ENCODE data around the gene CCNL1. TPM values are rescaled to one million over a fixed set of nuclear protein-coding genes. Genes with fewer than 3 reads are reported as not detected.

Gene CCNL1
- total and polyA plus RNA-seq, 2 of the 4 experiments (the other 2 are of a cell fraction): 60.9 to 83.3 TPM

GRCh38 chr3:157098823-157099185 lies 61.1 kb downstream of the CCNL1 start:
- Histone ChIP-seq H3K56ac (ENCODE audit: extremely low read depth, insufficient read depth, low read length) (no peak overlapping the region), H4K20me1 (ENCODE audit: insufficient read depth, low read length) (0 out of 2 replicates have a peak, but pooled peaks cover 3% of the 10 kb centered on the region), H2BK120ac (ENCODE audit: low read depth, low read length) (peak overlapping the region; percentile 75; the same call in 1 of the 2 replicates), H2AFZ (replicated peaks; ENCODE audit: low read length, poor library complexity) (no peak overlapping the region), H3K36me3 (ENCODE audit: control insufficient read depth, insufficient read depth, low read length) (no peaks in the 10 kb centered on the region), H3K18ac (ENCODE audit: low read depth, low read length) (peak overlapping the region; percentile 86; the same call in 1 of the 2 replicates), H3K23ac (ENCODE audit: low read depth, low read length) (0 out of 2 replicates have a peak overlapping the region, but pooled peaks have one; percentile 50), H3K9ac (ENCODE audit: low read depth, low read length) (no peak overlapping the region), H3K9me3 (ENCODE audit: control insufficient read depth, insufficient read depth, low read length) (no peaks in the 10 kb centered on the region), H3K4ac (ENCODE audit: low read depth, low read length) (no peak overlapping the region), H2AK9ac (replicated peaks; ENCODE audit: low read depth, low read length, poor library complexity) (no peak overlapping the region), H3K4me2 (ENCODE audit: low read depth, low read length) (peak overlapping the region; percentile 60; the same call in 1 of the 2 replicates), H3K9me1 (ENCODE audit: insufficient read depth, low read length) (peaks cover 16% of the 10 kb centered on the region), H2BK5ac (ENCODE audit: low read depth, low read length, poor library complexity, severe bottlenecking) (peak overlapping the region; percentile 83), H3K14ac (replicated peaks; ENCODE audit: low read depth, low read length) (no peak overlapping the region), H2BK20ac (ENCODE audit: low read depth, low read length) (peak overlapping the region; percentile 74; the same call in 1 of the 2 replicates), H2AK5ac (ENCODE audit: low read depth, low read length) (no peak overlapping the region), H3K27me3 (ENCODE audit: control insufficient read depth, insufficient read depth, low read length) (no peaks in the 10 kb centered on the region), H3K27ac (ENCODE audit: insufficient read depth, low read length) (peak overlapping the region; percentile 31; the same call in 1 of the 2 replicates), H4K5ac (ENCODE audit: low read depth, low read length) (no peak overlapping the region; the same call in 1 of the 2 replicates), H3K79me1 (ENCODE audit: low read depth in 1 of 2, low read length in 2 of 2) (no peaks in the 10 kb centered on the region), H2BK15ac (ENCODE audit: low read depth, low read length) (no peak overlapping the region), H3K4me3 (ENCODE audit: insufficient read depth, low read depth, low read length) (no peak overlapping the region), H4K91ac (ENCODE audit: insufficient read depth, low read depth, low read length) (peak overlapping the region; percentile 7; the same call in 1 of the 2 replicates), H4K8ac (ENCODE audit: low read depth in 2 of 2, low read length in 2 of 2) (0 out of 4 replicates have a peak overlapping the region, but pooled peaks have one; percentile 4 to 7), H3K4me1 (ENCODE audit: control insufficient read depth, insufficient read depth, low read length) (peaks cover 29% of the 10 kb centered on the region)
- intact Hi-C loops (cut with micrococcal nuclease) (no loop called here), dilution Hi-C loops (cut with HindIII; ENCODE audit: low sequenced_read_pairs, unreplicated experiment) (no loop called here), in situ Hi-C loops (cut with MboI; ENCODE audit: low sequenced_read_pairs) (no loop called here)
- DNase-seq: peak; percentile 71
- no peak for TF ChIP-seq RCOR1 (IDR thresholded peaks at IDR 0.05; ENCODE audit: insufficient replicate concordance, low read length)
- peak; percentile 92 for TF ChIP-seq CEBPB (IDR thresholded peaks at IDR 0.05; ENCODE audit: low read depth, low read length)
- CTCF ChIA-PET: interaction anchor here (1.2 kb wide), 1 partner anchor 14 kb away, joined by 3 read pairs; no protein-coding TSS in a partner anchor
- POLR2A ChIA-PET (ENCODE audit: unreplicated experiment): interaction anchor here (1.9 kb wide), 1 partner anchor 10 kb away, joined by 9 read pairs; no protein-coding TSS in a partner anchor
- WGBS, 2 experiments (ENCODE audit: extremely low coverage in 2 of 2, insufficient read length in 1 of 2): no CpG with 5 or more reads among the region's 3 CpGs
- peak; percentile 59 for ATAC-seq (ENCODE audit: low read depth)
- BruUV-seq (replicated peaks): no TSS peak

Data from IMR-90 (cell line).